ENCODE data around the gene PBLD. TPM values are rescaled to one million over a fixed set of nuclear protein-coding genes. Genes with fewer than 3 reads are reported as not detected.
"Not testable (repeated sequence)": the region's sequence is repeated elsewhere in the genome, so short reads cannot be mapped to it uniquely, and the experiment has no call there.

PBLD gene
- polyA plus RNA-seq, 1 donor (not counting 4 experiments of a cell fraction or from before 2014, with no cell fraction given), result 1.00 TPM

DNA sequence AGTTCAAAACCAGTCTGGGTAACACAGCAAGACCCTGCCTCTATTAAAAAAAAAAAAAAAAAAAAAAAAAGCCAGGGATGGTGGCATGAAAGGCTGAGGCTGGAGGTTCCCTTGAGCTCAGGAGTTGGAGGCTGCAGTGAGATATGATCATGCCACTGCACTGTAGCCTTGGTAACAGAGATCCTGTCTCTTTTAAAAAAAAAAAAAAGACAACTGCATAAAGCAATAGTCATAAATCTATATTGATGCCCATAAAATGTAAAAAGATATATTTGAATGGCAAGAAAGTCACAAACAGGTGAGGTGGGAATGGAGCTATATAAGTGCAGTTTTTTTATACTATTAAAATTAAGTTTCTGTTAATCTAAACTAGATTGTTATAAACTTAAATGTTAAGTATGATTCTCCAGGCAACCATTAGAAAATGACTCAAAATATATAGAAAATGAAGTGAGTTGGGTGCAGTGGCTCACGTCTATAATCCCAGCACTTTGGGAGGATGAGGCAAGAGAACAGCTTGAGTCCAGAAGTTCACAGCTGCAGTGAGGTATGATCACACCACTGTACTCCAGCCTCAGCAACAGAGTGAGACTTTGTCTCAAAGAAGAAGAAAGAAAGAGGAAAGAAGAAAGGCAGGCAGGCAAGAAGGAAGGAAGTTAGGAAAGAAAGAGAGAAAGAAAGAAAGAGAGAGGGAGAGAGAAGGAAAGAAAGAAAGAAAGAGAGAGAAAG lies 14.2 kb downstream of the PBLD start:
- DNase-seq (ENCODE audit: low read depth, low spot score) (no peak), FAIRE-seq (no peak)
- dilution Hi-C loops (cut with MboI; ENCODE audit: extremely low pct_ligation_motif_present, low sequenced_read_pairs), result no loop called here
- TF ChIP-seq EZH2 (IDR thresholded peaks at IDR 0.05; ENCODE audit: low read length), result no peak
- TF ChIP-seq, protein P1, sequence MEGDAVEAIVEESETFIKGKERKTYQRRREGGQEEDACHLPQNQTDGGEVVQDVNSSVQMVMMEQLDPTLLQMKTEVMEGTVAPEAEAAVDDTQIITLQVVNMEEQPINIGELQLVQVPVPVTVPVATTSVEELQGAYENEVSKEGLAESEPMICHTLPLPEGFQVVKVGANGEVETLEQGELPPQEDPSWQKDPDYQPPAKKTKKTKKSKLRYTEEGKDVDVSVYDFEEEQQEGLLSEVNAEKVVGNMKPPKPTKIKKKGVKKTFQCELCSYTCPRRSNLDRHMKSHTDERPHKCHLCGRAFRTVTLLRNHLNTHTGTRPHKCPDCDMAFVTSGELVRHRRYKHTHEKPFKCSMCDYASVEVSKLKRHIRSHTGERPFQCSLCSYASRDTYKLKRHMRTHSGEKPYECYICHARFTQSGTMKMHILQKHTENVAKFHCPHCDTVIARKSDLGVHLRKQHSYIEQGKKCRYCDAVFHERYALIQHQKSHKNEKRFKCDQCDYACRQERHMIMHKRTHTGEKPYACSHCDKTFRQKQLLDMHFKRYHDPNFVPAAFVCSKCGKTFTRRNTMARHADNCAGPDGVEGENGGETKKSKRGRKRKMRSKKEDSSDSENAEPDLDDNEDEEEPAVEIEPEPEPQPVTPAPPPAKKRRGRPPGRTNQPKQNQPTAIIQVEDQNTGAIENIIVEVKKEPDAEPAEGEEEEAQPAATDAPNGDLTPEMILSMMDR (optimal IDR thresholded peaks at IDR 0.05 in 1 of 3, IDR thresholded peaks at IDR 0.05 in 1 of 3, conservative IDR thresholded peaks at IDR 0.05 in 1 of 3; ENCODE audit: extremely low read depth in 1 of 3, insufficient read depth in 2 of 3, low read length in 3 of 3), result no peak
- no peak overlapping the region for H3K27ac ChIP-seq (ENCODE audit: control insufficient read depth, insufficient read depth, low read length)
- no peaks in the 10 kb centered on the region for H3K36me3 ChIP-seq (ENCODE audit: control insufficient read depth in 2 of 2, extremely low read depth in 1 of 2, insufficient read depth in 2 of 2, low read length in 2 of 2)
- no peaks in the 10 kb centered on the region for H3K79me2 ChIP-seq (ENCODE audit: control insufficient read depth, insufficient read depth, low read length)
- H3K4me1 ChIP-seq (ENCODE audit: control insufficient read depth, extremely low read depth, insufficient read depth, low read length), result no peaks in the 10 kb centered on the region
- H3K4me2 ChIP-seq (ENCODE audit: control insufficient read depth, extremely low read depth, insufficient read depth, low read depth, low read length), result no peak overlapping the region
- no peaks in the 10 kb centered on the region for H3K9me1 ChIP-seq (ENCODE audit: control insufficient read depth, extremely low read depth, insufficient read depth, low read length)
- H3K9ac ChIP-seq (ENCODE audit: control insufficient read depth, extremely low read depth, insufficient read depth, low read length), result no peak overlapping the region
- no peaks in the 10 kb centered on the region for H4K20me1 ChIP-seq (ENCODE audit: control insufficient read depth, extremely low read depth, insufficient read depth, low read length)
- no peaks in the 10 kb centered on the region for H3K9me3 ChIP-seq (ENCODE audit: control insufficient read depth, low read depth, low read length)
- no peaks in the 10 kb centered on the region for H3K27me3 ChIP-seq (ENCODE audit: control insufficient read depth, extremely low read depth, insufficient read depth, low read length)
- no peak overlapping the region for H2AFZ ChIP-seq (ENCODE audit: control insufficient read depth, low read length)
- H3K4me3 ChIP-seq (ENCODE audit: control insufficient read depth in 2 of 3, extremely low read depth in 1 of 3, insufficient read depth in 2 of 3, low read depth in 1 of 3, low read length in 3 of 3), result no peak overlapping the region

DNA sequence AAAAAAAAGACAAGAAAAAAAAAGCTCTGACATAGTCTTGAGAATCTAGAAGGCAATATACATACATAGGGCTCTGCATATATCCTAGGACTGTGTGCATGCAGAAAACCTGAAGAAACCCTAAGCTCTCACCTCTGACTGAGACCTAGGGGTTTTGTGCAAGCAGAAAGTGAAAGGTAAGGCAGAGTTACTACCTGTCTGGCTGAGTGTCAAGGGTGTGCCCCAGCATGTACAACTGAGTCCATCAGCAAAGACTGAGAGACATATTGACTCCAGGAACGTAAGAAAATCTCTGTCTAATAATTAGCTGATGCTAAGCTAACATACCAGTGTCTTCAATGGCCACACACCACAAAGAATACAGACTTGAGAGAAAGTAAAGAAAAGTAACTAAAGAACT lies 17.1 kb downstream of the PBLD start:
- dilution Hi-C loops (cut with MboI; ENCODE audit: extremely low pct_ligation_motif_present, low sequenced_read_pairs), result no loop called here
- Histone ChIP-seq H3K36me3 (ENCODE audit: control insufficient read depth in 2 of 2, extremely low read depth in 1 of 2, insufficient read depth in 2 of 2, low read length in 2 of 2) (no peaks in the 10 kb centered on the region), H3K4me3 (ENCODE audit: control insufficient read depth in 2 of 3, extremely low read depth in 1 of 3, insufficient read depth in 2 of 3, low read depth in 1 of 3, low read length in 3 of 3) (no peak overlapping the region), H3K9me1 (ENCODE audit: control insufficient read depth, extremely low read depth, insufficient read depth, low read length) (no peaks in the 10 kb centered on the region), H4K20me1 (ENCODE audit: control insufficient read depth, extremely low read depth, insufficient read depth, low read length) (no peaks in the 10 kb centered on the region), H3K9me3 (ENCODE audit: control insufficient read depth, low read depth, low read length) (no peaks in the 10 kb centered on the region), H3K4me1 (ENCODE audit: control insufficient read depth, extremely low read depth, insufficient read depth, low read length) (no peaks in the 10 kb centered on the region), H3K9ac (ENCODE audit: control insufficient read depth, extremely low read depth, insufficient read depth, low read length) (no peak overlapping the region), H3K27me3 (ENCODE audit: control insufficient read depth, extremely low read depth, insufficient read depth, low read length) (no peaks in the 10 kb centered on the region), H3K4me2 (ENCODE audit: control insufficient read depth, extremely low read depth, insufficient read depth, low read depth, low read length) (no peak overlapping the region), H2AFZ (ENCODE audit: control insufficient read depth, low read length) (no peak overlapping the region), H3K27ac (ENCODE audit: control insufficient read depth, insufficient read depth, low read length) (no peak overlapping the region), H3K79me2 (ENCODE audit: control insufficient read depth, insufficient read depth, low read length) (no peaks in the 10 kb centered on the region)
- DNase-seq (ENCODE audit: low read depth, low spot score) (no peak), FAIRE-seq (no peak)
- no peak for TF ChIP-seq EZH2 (IDR thresholded peaks at IDR 0.05; ENCODE audit: low read length)
- TF ChIP-seq, protein P1 (optimal IDR thresholded peaks at IDR 0.05 in 1 of 3, IDR thresholded peaks at IDR 0.05 in 1 of 3, conservative IDR thresholded peaks at IDR 0.05 in 1 of 3; ENCODE audit: extremely low read depth in 1 of 3, insufficient read depth in 2 of 3, low read length in 3 of 3), result no peak

DNA sequence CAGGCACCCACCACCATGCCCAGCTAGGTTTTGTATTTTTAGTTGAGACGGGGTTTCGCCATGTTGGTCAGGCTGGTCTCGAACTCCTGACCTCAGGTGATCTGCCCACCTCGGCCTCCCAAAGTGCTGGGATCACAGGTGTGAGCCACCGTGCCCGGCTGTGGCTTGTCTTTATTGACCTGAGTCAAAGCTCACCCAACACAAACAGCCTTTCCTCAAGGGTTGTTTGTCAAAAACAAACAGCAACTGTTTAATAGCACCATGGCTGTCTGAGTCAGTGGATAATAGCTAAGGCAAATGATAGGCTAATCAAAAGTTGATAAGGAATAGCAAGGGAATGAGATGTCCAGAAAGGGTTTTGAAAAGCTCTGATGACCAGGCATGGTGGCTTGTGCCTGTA lies 17.8 kb downstream of the PBLD start:
- H3K9me3 ChIP-seq (ENCODE audit: control insufficient read depth, low read depth, low read length), result not testable (repeated sequence)

More for the DNA sequence above, 17.8 kb downstream of the PBLD start:
- DNase-seq (ENCODE audit: low read depth, low spot score); H3K36me3 ChIP-seq (ENCODE audit: control insufficient read depth in 2 of 2, extremely low read depth in 1 of 2, insufficient read depth in 2 of 2, low read length in 2 of 2); H3K79me2 ChIP-seq (ENCODE audit: control insufficient read depth, insufficient read depth, low read length); dilution Hi-C loops (cut with MboI; ENCODE audit: extremely low pct_ligation_motif_present, low sequenced_read_pairs); H3K27ac ChIP-seq (ENCODE audit: control insufficient read depth, insufficient read depth, low read length); H3K4me3 ChIP-seq (ENCODE audit: control insufficient read depth in 2 of 3, extremely low read depth in 1 of 3, insufficient read depth in 2 of 3, low read depth in 1 of 3, low read length in 3 of 3); H3K4me1 ChIP-seq (ENCODE audit: control insufficient read depth, extremely low read depth, insufficient read depth, low read length); H3K27me3 ChIP-seq (ENCODE audit: control insufficient read depth, extremely low read depth, insufficient read depth, low read length); H3K9ac ChIP-seq (ENCODE audit: control insufficient read depth, extremely low read depth, insufficient read depth, low read length); H4K20me1 ChIP-seq (ENCODE audit: control insufficient read depth, extremely low read depth, insufficient read depth, low read length); FAIRE-seq; H3K4me2 ChIP-seq (ENCODE audit: control insufficient read depth, extremely low read depth, insufficient read depth, low read depth, low read length); H2AFZ ChIP-seq (ENCODE audit: control insufficient read depth, low read length); H3K9me1 ChIP-seq (ENCODE audit: control insufficient read depth, extremely low read depth, insufficient read depth, low read length): not testable (repeated sequence)

Data from keratinocyte (primary cell).